Measurements from ENCODE around the gene AOAH. TPM values are rescaled to one million over a fixed set of nuclear protein-coding genes. Genes with fewer than 3 reads are reported as not detected.

AOAH gene
- total RNA-seq, 2 experiments from 2014 or later = 17.7 to 18.0 TPM

DNA sequence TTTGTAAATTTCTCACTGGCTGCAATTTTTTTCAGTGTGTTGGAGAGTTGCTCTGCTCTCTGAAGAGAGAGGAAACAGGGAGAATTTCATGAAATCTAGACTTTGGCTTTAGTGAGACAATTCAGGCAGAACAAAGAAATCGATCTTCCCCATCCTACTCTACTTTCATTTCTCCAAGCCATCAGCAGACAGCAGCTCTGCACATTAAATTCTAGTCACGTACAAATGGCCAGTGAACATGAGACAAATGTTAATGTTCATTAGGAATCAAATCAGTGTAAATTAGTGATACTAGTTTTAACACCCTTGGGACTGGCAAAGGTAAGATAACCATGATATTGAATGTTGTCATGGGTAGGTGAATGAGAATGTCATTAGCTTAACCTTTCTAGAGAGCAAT lies 193.8 kb downstream of the AOAH start:
- Mint-ChIP-seq H3K27ac (no peak overlapping the region), H3K36me3 (ENCODE audit: low read depth) (peaks cover 3% of the 10 kb centered on the region), H3K9me3 (ENCODE audit: insufficient read depth) (no peaks in the 10 kb centered on the region), H3K4me1 (ENCODE audit: low read depth) (peaks cover 20% of the 10 kb centered on the region), H3K4me3 (no peak overlapping the region), H3K27me3 (ENCODE audit: low read depth) (no peaks in the 10 kb centered on the region)
- ChIA-PET CTCF (interaction anchor here (0.8 to 1.6 kb wide), 2 partner anchors 74 to 140 kb away, joined by 3 read pairs; no protein-coding TSS in a partner anchor), POLR2A (no interaction called here)
- DNase-seq = no peak
- no peak for ATAC-seq

DNA sequence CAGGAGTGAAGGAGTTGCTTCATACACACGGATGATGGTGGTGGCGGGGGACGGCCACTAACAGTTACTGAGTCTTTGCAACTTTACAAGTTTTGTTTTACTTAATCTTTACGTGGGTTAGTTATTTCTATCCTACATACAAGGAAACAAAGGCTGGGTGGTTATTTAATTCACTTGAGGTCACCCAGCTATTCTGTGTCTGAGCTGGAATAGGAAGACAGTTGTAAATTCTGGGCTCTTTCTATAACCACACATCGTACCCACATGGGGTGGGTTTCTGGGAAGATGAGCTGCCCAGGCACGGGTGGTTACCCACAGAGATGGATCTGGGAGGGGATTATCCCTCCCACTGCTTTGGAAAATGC lies 196.8 kb downstream of the AOAH start:
- peaks cover 20% of the 10 kb centered on the region for H3K4me1 Mint-ChIP-seq (ENCODE audit: low read depth)
- DNase-seq (no peak), ATAC-seq (no peak)
- CTCF ChIA-PET = no interaction called here
- POLR2A ChIA-PET = no interaction called here
- peaks cover 3% of the 10 kb centered on the region for H3K36me3 Mint-ChIP-seq (ENCODE audit: low read depth)
- H3K4me3 Mint-ChIP-seq = no peak overlapping the region
- H3K9me3 Mint-ChIP-seq (ENCODE audit: insufficient read depth) = no peaks in the 10 kb centered on the region
- H3K27me3 Mint-ChIP-seq (ENCODE audit: low read depth) = no peaks in the 10 kb centered on the region
- no peak overlapping the region for H3K27ac Mint-ChIP-seq

DNA sequence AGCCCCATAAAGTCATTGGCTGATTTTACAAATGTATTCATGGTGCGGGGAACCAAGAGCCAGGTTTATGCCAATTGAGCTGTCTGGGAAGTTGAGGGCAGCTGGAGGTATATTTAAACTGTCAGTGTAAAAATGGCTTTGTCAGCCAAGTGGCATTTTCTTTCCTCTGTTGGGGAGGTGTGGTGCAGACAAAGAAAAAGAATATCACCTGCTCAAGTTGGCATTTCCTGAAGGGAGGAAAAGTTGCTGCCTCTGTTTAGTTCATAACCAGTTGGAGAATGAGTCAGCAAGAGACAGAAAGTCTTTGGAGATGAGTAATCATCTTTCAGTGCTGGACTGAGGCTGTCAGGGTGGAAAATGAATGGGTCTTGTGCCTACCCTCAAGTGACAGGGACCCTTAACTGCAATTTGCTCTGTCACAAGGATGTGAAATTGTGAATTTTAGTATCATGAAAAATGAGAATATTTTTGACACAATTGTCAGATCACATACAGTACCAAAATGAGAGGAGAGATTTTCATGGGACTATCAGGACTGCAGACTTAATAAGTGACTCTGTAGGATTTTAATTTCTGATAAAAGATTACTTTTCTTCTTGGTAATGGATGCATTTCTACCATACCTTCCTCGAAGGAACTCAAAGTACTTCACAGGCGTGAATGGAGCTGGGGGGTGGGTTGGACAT lies 197.3 kb downstream of the AOAH start:
- CTCF ChIA-PET = interaction anchor here (0.8 kb wide), 1 partner anchor 9 kb away, joined by 3 read pairs; no protein-coding TSS in a partner anchor
- no peaks in the 10 kb centered on the region for H3K9me3 Mint-ChIP-seq (ENCODE audit: insufficient read depth)

DNA sequence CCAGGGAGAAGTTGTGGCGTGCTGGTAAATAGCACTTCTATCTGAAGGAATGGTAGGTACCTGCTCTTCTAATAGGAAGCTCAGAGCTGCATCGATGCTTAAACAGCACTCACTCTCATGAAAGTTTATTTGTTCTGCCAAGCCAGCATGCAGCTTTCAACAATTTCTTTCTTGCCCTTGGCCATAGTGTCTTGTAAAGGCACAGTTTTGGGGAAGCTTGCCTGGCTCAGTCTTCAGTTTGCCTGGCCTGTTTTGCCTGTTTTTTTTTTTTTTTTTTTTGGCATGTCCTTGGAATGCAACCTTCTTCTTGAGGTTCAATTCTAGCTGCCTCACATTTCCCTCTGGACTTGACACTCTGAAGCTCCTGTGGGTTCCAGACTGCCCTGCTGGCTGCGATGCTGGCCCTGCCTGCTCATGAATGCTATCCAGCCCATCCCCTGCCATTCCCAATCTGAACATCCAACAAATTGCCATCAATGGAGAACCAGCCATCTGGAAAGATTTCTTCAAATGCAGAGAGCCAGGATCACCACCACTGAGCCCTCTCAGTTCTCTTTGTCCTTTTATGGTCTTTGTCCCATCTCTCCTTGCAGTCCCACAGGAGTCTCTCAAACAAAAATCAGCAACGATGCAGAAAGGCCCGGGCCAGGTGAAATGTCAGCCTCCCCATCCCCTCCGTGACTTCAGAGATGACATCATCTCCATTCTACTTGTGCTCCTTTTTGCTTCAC lies 200.8 kb downstream of the AOAH start:
- Mint-ChIP-seq H3K27ac (no peak overlapping the region), H3K36me3 (ENCODE audit: low read depth) (no peaks in the 10 kb centered on the region), H3K9me3 (ENCODE audit: insufficient read depth) (no peaks in the 10 kb centered on the region), H3K4me1 (ENCODE audit: low read depth) (peaks cover 20% of the 10 kb centered on the region), H3K4me3 (no peak overlapping the region), H3K27me3 (ENCODE audit: low read depth) (no peaks in the 10 kb centered on the region)
- DNase-seq (no peak), ATAC-seq (no peak)
- CTCF ChIA-PET = interaction anchor here (0.8 kb wide), 1 partner anchor 675 kb away, joined by 4 read pairs; no protein-coding TSS in a partner anchor
- POLR2A ChIA-PET = no interaction called here

More for the DNA sequence above, 197.3 kb downstream of the AOAH start:
- ATAC-seq = no peak
- POLR2A ChIA-PET = no interaction called here
- Mint-ChIP-seq H3K4me1 (ENCODE audit: low read depth) (peaks cover 20% of the 10 kb centered on the region), H3K36me3 (ENCODE audit: low read depth) (peaks cover 3% of the 10 kb centered on the region), H3K27me3 (ENCODE audit: low read depth) (no peaks in the 10 kb centered on the region), H3K27ac (no peak overlapping the region), H3K4me3 (no peak overlapping the region)
- no peak for DNase-seq

DNA sequence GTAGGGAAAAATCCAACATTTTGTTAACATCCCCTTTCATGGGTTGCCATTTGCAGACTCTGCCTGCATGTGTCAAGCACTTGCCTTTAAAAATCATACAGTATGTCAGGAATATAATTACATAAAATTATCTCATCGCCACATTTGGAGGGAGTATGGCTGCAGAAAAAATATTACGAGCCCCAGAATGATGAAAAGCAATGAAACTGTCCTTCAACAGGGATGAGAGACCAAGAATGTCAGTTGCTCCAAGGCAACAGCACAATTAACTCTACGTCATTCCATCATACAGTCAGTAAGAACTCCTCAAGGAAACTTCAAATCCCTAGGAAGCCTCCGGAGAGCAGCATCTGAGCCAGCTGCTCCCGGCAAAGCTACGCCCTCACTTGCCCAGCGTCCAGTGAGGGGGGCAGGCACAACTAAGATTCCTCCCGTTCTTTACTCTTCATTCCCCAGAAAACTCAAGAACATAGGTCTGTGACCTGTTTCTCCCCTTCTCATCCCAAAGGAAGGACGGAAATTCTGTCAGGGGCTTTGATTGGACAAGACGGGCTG lies 201.8 kb downstream of the AOAH start:
- ChIA-PET CTCF (interaction anchor here (0.8 kb wide), 1 partner anchor 676 kb away, joined by 4 read pairs; no protein-coding TSS in a partner anchor), POLR2A (no interaction called here)
- Mint-ChIP-seq H3K4me1 (ENCODE audit: low read depth) (peaks cover 14% of the 10 kb centered on the region), H3K27me3 (ENCODE audit: low read depth) (no peaks in the 10 kb centered on the region), H3K9me3 (ENCODE audit: insufficient read depth) (no peaks in the 10 kb centered on the region), H3K4me3 (no peak overlapping the region), H3K36me3 (ENCODE audit: low read depth) (no peaks in the 10 kb centered on the region), H3K27ac (no peak overlapping the region)
- DNase-seq = no peak
- no peak for ATAC-seq

DNA sequence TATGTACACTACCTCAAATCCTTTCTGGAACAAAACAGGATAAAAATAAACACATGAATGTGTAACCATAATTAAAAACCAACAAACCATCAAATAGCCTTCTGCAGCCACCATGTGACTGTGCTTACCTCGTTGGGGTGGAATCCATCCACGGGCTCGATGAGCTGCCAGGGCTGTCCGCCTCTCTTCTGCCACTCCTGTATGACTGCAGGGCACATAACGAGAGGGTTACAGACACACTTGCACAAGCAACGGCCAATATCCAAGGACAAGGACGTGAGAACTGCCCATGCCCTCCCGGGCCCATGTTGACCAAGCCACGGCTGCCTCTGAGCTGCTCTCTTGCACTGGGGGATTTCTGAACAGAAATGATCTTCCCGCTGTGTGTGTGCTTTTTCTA lies 202.4 kb downstream of the AOAH start:
- POLR2A ChIA-PET = interaction anchor here (0.6 kb wide), 1 partner anchor 130 kb away, joined by 3 read pairs; no protein-coding TSS in a partner anchor
- DNase-seq = no peak
- Mint-ChIP-seq H3K36me3 (ENCODE audit: low read depth) (no peaks in the 10 kb centered on the region), H3K4me3 (no peak overlapping the region), H3K27ac (no peak overlapping the region), H3K4me1 (ENCODE audit: low read depth) (peaks cover 11% of the 10 kb centered on the region), H3K27me3 (ENCODE audit: low read depth) (no peaks in the 10 kb centered on the region), H3K9me3 (ENCODE audit: insufficient read depth) (no peaks in the 10 kb centered on the region)
- ATAC-seq = no peak
- CTCF ChIA-PET = no interaction called here

DNA sequence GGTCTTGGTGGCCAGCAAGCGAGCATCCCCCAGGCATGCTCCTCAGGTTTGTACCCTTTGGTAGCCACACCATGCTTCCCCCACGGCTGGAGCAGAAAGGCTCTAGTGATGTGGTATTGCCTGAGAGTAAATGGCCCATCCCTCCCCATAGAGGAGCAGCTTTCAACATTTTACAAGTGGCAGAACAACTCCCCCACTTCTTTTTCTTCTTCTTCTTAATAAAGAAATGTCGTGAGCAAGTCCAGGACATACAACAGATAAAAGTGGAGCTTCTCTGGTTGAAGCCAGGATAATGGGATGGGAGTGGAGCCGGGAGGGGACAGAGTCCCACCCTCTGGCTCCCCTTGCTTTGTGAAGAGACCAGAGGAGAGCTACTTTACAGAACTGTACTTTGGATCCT lies 203.2 kb downstream of the AOAH start:
- ChIA-PET POLR2A (interaction anchor here (0.5 to 0.6 kb wide), 2 partner anchors 131 to 229 kb away, joined by 3 read pairs; no protein-coding TSS in a partner anchor), CTCF (no interaction called here)
- Mint-ChIP-seq H3K9me3 (ENCODE audit: insufficient read depth) (no peaks in the 10 kb centered on the region), H3K27ac (no peak overlapping the region), H3K4me3 (no peak overlapping the region), H3K27me3 (ENCODE audit: low read depth) (no peaks in the 10 kb centered on the region), H3K36me3 (ENCODE audit: low read depth) (no peaks in the 10 kb centered on the region), H3K4me1 (ENCODE audit: low read depth) (peaks cover 12% of the 10 kb centered on the region)
- ATAC-seq (no peak), DNase-seq (no peak)

DNA sequence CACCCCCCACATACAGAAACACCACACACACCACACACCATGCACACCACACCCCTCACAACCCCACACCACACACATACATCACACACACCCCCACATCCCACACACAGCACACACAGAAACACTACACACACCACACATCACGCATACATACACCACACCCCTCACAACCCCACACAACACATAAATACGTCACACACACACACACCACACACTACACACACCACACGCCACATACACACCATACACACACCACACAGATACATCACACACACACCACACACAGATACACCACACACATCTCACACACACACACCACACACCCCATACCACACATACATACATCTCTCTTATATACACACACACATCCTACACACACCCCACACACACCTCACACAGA lies 208.4 kb downstream of the AOAH start:
- no peaks in the 10 kb centered on the region for H3K36me3 Mint-ChIP-seq (ENCODE audit: low read depth)
- no peaks in the 10 kb centered on the region for H3K9me3 Mint-ChIP-seq (ENCODE audit: insufficient read depth)
- H3K4me3 Mint-ChIP-seq = no peak overlapping the region
- ChIA-PET POLR2A (no interaction called here), CTCF (no interaction called here)
- peaks cover 12% of the 10 kb centered on the region for H3K4me1 Mint-ChIP-seq (ENCODE audit: low read depth)
- peak overlapping the region; percentile 8 for H3K27ac Mint-ChIP-seq
- ATAC-seq (no peak), DNase-seq (no peak)
- no peaks in the 10 kb centered on the region for H3K27me3 Mint-ChIP-seq (ENCODE audit: low read depth)

DNA sequence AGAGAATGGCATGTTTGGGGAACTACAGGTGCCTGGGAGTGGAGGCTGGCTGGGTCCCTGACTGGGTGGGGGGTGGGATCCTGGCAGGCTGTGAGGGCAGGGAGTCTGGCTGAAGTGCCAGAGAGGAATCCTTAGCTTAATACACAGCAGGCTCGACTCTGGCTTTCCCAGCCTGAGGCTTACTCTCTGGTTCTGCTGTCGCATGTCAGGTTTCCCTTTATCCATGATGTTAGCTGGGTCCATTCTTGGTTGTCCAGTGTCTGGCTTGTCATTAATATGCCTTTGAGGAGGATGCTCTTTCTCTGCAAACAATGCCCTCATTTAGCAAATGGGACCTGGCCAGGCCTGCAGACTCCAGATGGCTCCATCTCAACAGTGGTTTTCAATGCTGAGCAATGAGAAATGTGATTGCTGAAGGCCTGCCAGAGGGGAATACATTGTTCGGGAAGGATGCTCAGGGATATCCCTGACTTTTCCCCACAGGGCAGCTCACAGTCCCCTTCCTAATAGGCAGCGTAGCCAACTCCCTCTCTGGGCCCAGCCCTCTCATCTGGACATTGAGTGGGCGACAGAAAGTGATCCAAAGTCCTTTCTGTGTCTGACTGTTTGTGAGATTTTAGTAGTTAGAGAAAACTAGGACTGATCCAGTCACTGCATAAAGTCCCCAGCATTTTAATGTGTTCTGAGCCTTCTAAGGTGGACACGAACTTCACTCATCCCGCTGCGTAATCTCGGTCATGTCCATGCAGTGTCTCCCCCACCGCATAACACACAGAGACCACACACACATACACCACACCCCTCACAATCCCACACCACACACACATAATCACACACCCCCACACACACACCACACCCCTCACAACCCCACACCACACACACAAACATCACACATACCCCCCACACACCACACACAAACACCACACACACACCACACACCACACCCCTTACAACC lies 209.7 kb downstream of the AOAH start:
- POLR2A ChIA-PET = no interaction called here
- H3K27me3 Mint-ChIP-seq (ENCODE audit: low read depth) = no peaks in the 10 kb centered on the region
- peak overlapping the region; percentile 12 for H3K27ac Mint-ChIP-seq

DNA sequence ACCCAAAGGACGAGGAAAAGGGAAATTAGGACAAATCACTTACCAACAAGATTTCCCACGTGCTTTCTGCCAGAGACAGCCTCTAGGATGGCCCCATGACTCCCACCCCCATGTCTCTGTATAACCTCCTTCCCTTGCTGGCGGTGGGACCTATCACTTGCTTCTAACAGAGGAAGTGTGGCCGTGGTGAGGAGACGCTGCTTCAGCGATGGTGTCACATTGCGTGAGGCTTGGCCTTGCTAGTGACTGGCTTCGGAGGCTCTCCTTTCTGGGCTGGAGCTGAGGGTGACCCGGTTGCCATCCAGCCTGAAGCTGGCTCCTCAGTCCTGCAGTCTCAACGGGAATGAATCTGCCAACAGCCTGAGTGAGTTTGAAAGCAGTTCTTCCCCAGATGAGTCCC lies 210.9 kb downstream of the AOAH start:
- Mint-ChIP-seq H3K4me3 (no peak overlapping the region), H3K27me3 (ENCODE audit: low read depth) (no peaks in the 10 kb centered on the region), H3K4me1 (ENCODE audit: low read depth) (peaks cover 12% of the 10 kb centered on the region), H3K36me3 (ENCODE audit: low read depth) (no peaks in the 10 kb centered on the region), H3K27ac (no peak overlapping the region), H3K9me3 (ENCODE audit: insufficient read depth) (no peaks in the 10 kb centered on the region)
- ATAC-seq (no peak), DNase-seq (no peak)
- POLR2A ChIA-PET = no interaction called here
- CTCF ChIA-PET = interaction anchor here (1.6 kb wide), 1 partner anchor 72 kb away, joined by 3 read pairs; no protein-coding TSS in a partner anchor

More for the DNA sequence above, 209.7 kb downstream of the AOAH start:
- no peaks in the 10 kb centered on the region for H3K36me3 Mint-ChIP-seq (ENCODE audit: low read depth)
- no peak for DNase-seq
- H3K9me3 Mint-ChIP-seq (ENCODE audit: insufficient read depth) = no peaks in the 10 kb centered on the region
- peak; percentile 48 for ATAC-seq
- H3K4me1 Mint-ChIP-seq (ENCODE audit: low read depth) = peaks cover 12% of the 10 kb centered on the region
- CTCF ChIA-PET = no interaction called here
- H3K4me3 Mint-ChIP-seq = no peak overlapping the region

DNA sequence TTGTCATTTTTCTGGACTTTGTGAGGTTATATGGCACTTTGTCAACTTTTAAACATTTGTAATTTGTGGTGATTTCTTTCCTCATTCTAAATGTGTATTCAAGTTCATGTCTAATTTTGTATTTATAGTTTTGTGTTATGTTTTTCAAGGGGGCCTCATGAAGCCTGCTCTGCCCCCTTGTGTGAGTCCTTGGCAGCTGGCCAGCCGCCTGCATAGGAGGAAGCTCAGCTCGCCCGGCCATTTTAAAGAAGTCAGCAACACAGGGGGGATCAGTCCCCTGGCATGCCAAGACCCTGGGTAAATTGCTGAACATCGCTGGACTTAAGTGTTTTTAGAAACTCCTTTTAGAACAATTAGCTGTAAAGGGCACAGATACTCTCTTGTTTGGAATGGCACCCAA lies 211.7 kb downstream of the AOAH start:
- H3K27ac Mint-ChIP-seq = no peak overlapping the region
- peaks cover 11% of the 10 kb centered on the region for H3K4me1 Mint-ChIP-seq (ENCODE audit: low read depth)
- no peak for ATAC-seq
- no peaks in the 10 kb centered on the region for H3K9me3 Mint-ChIP-seq (ENCODE audit: insufficient read depth)
- no peak for DNase-seq
- no peaks in the 10 kb centered on the region for H3K27me3 Mint-ChIP-seq (ENCODE audit: low read depth)
- H3K4me3 Mint-ChIP-seq = no peak overlapping the region
- no peaks in the 10 kb centered on the region for H3K36me3 Mint-ChIP-seq (ENCODE audit: low read depth)
- ChIA-PET POLR2A (no interaction called here), CTCF (interaction anchor here (1.6 kb wide), 1 partner anchor 71 kb away, joined by 3 read pairs; no protein-coding TSS in a partner anchor)

All from activated CD8-positive, alpha-beta T cell treated with anti-CD3 and anti-CD28 coated beads, Interleukin-2, amount 10 ng/mL, durations not matched to agents 7 days and 5 days (primary cell).